H9 (cell line): ENCODE data around the gene PNMA1. TPM values are rescaled to one million over a fixed set of nuclear protein-coding genes. Genes with fewer than 3 reads are reported as not detected.

Experiments used
- DNase-seq: peaks from one replicate; pipeline ENCODE4 v3.0.0-alpha.2; 2017
- H2AFZ ChIP-seq: one replicate; pipeline ENCODE4 v1.6.1; 2013; ENCODE audit warnings: mild to moderate bottlenecking, low read length, control low read depth, moderate library complexity
- H2AK5ac ChIP-seq: 2 replicates; pipeline ENCODE4 v1.6.1; 2013; ENCODE audit warnings: low read length, control low read depth, mixed read lengths; ENCODE audit not compliant: insufficient read length
- H2BK120ac ChIP-seq: one replicate; pipeline ENCODE4 v1.6.1; 2013; ENCODE audit warnings: low read depth, mild to moderate bottlenecking, low read length, control low read depth, inconsistent platforms; ENCODE audit not compliant: poor library complexity, severe bottlenecking
- H2BK12ac ChIP-seq: 2 replicates; pipeline ENCODE4 v1.6.1; 2013; ENCODE audit warnings: low read length, control low read depth, mixed read lengths, low read depth; ENCODE audit not compliant: insufficient read length
- H2BK15ac ChIP-seq: 2 replicates; pipeline ENCODE4 v1.6.1; 2013; ENCODE audit warnings: low read depth, low read length, control low read depth
- H2BK20ac ChIP-seq: one replicate; pipeline ENCODE4 v1.6.1; 2013; ENCODE audit warnings: low read depth, mild to moderate bottlenecking, low read length, control low read depth, inconsistent platforms; ENCODE audit not compliant: poor library complexity, severe bottlenecking
- H2BK5ac ChIP-seq: 2 replicates; pipeline ENCODE4 v1.6.1; 2013; ENCODE audit warnings: low read length, control low read depth, mixed read lengths; ENCODE audit not compliant: insufficient read length
- H3K14ac ChIP-seq: 2 replicates; pipeline ENCODE4 v1.6.1; 2013; ENCODE audit warnings: low read length, control low read depth; ENCODE audit not compliant: insufficient read depth
- H3K18ac ChIP-seq: 2 replicates; pipeline ENCODE4 v1.6.1; 2013; ENCODE audit warnings: low read depth, mild to moderate bottlenecking, mixed read lengths, low read length, control low read depth; ENCODE audit not compliant: insufficient read length
- H3K23ac ChIP-seq: 2 replicates; pipeline ENCODE4 v1.6.1; 2013; ENCODE audit warnings: low read length, control low read depth, mixed read lengths, low read depth; ENCODE audit not compliant: insufficient read length
- H3K23me2 ChIP-seq: 2 replicates; pipeline ENCODE4 v1.6.1; 2013; ENCODE audit warnings: low read depth, mild to moderate bottlenecking, mixed read lengths, low read length, control low read depth; ENCODE audit not compliant: insufficient read length, poor library complexity, severe bottlenecking
- H3K27ac ChIP-seq: 2 replicates; pipeline ENCODE4 v1.5.1; 2013; ENCODE audit warnings: low read length, control low read depth, mixed read lengths, low read depth; ENCODE audit not compliant: insufficient read length
- H3K27me3 ChIP-seq: 2 replicates; pipeline ENCODE4 v1.6.1; 2013; ENCODE audit warnings: low read length, control low read depth, inconsistent platforms; ENCODE audit not compliant: insufficient read depth
- H3K4ac ChIP-seq: 2 replicates; pipeline ENCODE4 v1.6.1; 2013; ENCODE audit warnings: low read depth, mild to moderate bottlenecking, control low read depth, inconsistent platforms, low read length, moderate library complexity
- H3K4me1 ChIP-seq: 2 replicates; pipeline ENCODE4 v1.6.1; 2013; ENCODE audit warnings: low read length, control low read depth, inconsistent platforms; ENCODE audit not compliant: insufficient read depth
- H3K4me2 ChIP-seq: 2 replicates; pipeline ENCODE4 v1.6.1; 2013; ENCODE audit warnings: low read length, control low read depth, mixed read lengths; ENCODE audit not compliant: insufficient read length, insufficient read depth
- H3K56ac ChIP-seq: 2 replicates; pipeline ENCODE4 v1.6.1; 2013; ENCODE audit warnings: low read depth, mild to moderate bottlenecking, mixed read lengths, low read length, control low read depth; ENCODE audit not compliant: insufficient read length
- H3K79me1 ChIP-seq: 2 replicates; pipeline ENCODE4 v1.6.1; 2013; ENCODE audit warnings: low read depth, mild to moderate bottlenecking, moderate library complexity, low read length, control low read depth, inconsistent platforms; ENCODE audit not compliant: insufficient read depth, poor library complexity, severe bottlenecking
- H3K79me2 ChIP-seq: 2 replicates; pipeline ENCODE4 v1.6.1; 2013; ENCODE audit warnings: low read length, control low read depth, inconsistent platforms; ENCODE audit not compliant: insufficient read depth
- H3K9ac ChIP-seq: 2 replicates; pipeline ENCODE4 v1.6.1; 2013; ENCODE audit warnings: low read length, control low read depth, mixed read lengths; ENCODE audit not compliant: insufficient read length; ENCODE audit errors: extremely low read depth
- H3K9me3 ChIP-seq: one replicate; pipeline ENCODE4 v1.6.1; 2013; ENCODE audit warnings: low read depth, low read length, inconsistent platforms; ENCODE audit not compliant: control insufficient read depth
- H3T11ph ChIP-seq: one replicate; pipeline ENCODE4 v1.6.1; 2013; ENCODE audit warnings: mild to moderate bottlenecking, low read length, control low read depth, inconsistent platforms
- H4K20me1 ChIP-seq: one replicate; pipeline ENCODE4 v1.6.1; 2013; ENCODE audit not compliant: control insufficient read depth, insufficient read length, insufficient read depth
- H4K5ac ChIP-seq: 2 replicates; pipeline ENCODE4 v1.6.1; 2013; ENCODE audit warnings: low read depth, mild to moderate bottlenecking, mixed read lengths, low read length, control low read depth; ENCODE audit not compliant: insufficient read length
- H4K8ac ChIP-seq: replicated peaks from 2 replicates; pipeline ENCODE4 v1.6.1; 2013; ENCODE audit warnings: low read length, control low read depth, mixed read lengths, low read depth; ENCODE audit not compliant: insufficient read length
- H4K91ac ChIP-seq: 2 replicates; pipeline ENCODE4 v1.6.1; 2013; ENCODE audit warnings: low read depth, mild to moderate bottlenecking, moderate library complexity, mixed read lengths, low read length, control low read depth; ENCODE audit not compliant: insufficient read length
- H3K27ac Mint-ChIP-seq, 3 experiments: 2 replicates in 2 of 3; 3 replicates in 1 of 3; pipeline ENCODE4 v1.8.0; 2020 to 2021; ENCODE audit warnings: mixed read lengths in 3 of 3, mild to moderate bottlenecking in 1 of 3, moderate library complexity in 1 of 3
- H3K27me3 Mint-ChIP-seq: 2 replicates; pipeline ENCODE4 v1.8.0; 2021; ENCODE audit warnings: low read depth, mild to moderate bottlenecking, moderate library complexity, mixed read lengths
- H3K36me3 Mint-ChIP-seq, 3 experiments: 2 replicates in 2 of 3; 3 replicates in 1 of 3; pipeline ENCODE4 v1.8.0; 2020 to 2021; ENCODE audit warnings: low read depth in 3 of 3, mixed read lengths in 3 of 3; ENCODE audit not compliant: insufficient read depth in 1 of 3
- H3K4me1 Mint-ChIP-seq, 2 experiments: 2 replicates each; pipeline ENCODE4 v1.8.0; 2020; ENCODE audit warnings: mixed read lengths in 2 of 2
- H3K4me3 Mint-ChIP-seq, 2 experiments: 2 replicates in 1 of 2; 3 replicates in 1 of 2; pipeline ENCODE4 v1.8.0; 2020 to 2021; ENCODE audit warnings: mild to moderate bottlenecking in 2 of 2, mixed read lengths in 2 of 2, moderate library complexity in 1 of 2
- H3K9me3 Mint-ChIP-seq, 2 experiments: 2 replicates in 1 of 2; 3 replicates in 1 of 2; pipeline ENCODE4 v1.8.0; 2020; ENCODE audit warnings: mild to moderate bottlenecking in 2 of 2, mixed read lengths in 2 of 2, moderate library complexity in 1 of 2
- WGBS: extraction: QIAGEN DNeasy Blood & Tissue Kit; methylation state at CpG from one replicate; pipeline ENCODE4 v1.1.7; 2013; ENCODE audit warnings: missing lambda C conversion rate, low lambda C conversion rate, mixed read lengths; ENCODE audit not compliant: insufficient read length; ENCODE audit errors: extremely low coverage; 5-methylcytosine and 5-hydroxymethylcytosine counted together
- total RNA-seq: library from RNA; stranded (reverse); gene quantifications from 2 replicates; pipeline ENCODE4 v1.2.1, GENCODE V29; 2021
- TF ChIP-seq, protein P1 (sequence below): fragments of 200-600 bp; sonication (generic); conservative IDR thresholded peaks from 3 replicates; pipeline ENCODE4 v1.8.0; 2021; ENCODE audit warnings: antibody characterized with exemption, mild to moderate bottlenecking

Gene PNMA1
- total RNA-seq, 1 experiment from 2014 or later: 56.1 TPM

GRCh38 chr14:73753124-73753886 lies 39.1 kb upstream of the PNMA1 start:
- no peak overlapping the region for H3K23ac ChIP-seq
- Mint-ChIP-seq H3K4me3 (no peak overlapping the region), H3K27me3 (peaks cover 5% of the 10 kb centered on the region), H3K36me3 (no peaks in the 10 kb centered on the region), H3K27ac (peak overlapping the region in 2 of 3 experiments; percentile 52 to 59; a peak in 1 of 7 replicates), H3K9me3 (no peaks in the 10 kb centered on the region), H3K4me1 (peaks cover 43 to 53% of the 10 kb centered on the region in 2 experiments)
- H3K14ac ChIP-seq: no peak overlapping the region
- no peak overlapping the region for H3K18ac ChIP-seq
- no CpG with 5 or more reads among the region's 9 CpGs for WGBS
- no peak overlapping the region for H3T11ph ChIP-seq
- no peak overlapping the region for H3K56ac ChIP-seq
- H4K8ac ChIP-seq: no peak overlapping the region
- H2BK120ac ChIP-seq: no peak overlapping the region
- H4K5ac ChIP-seq: no peak overlapping the region
- H4K91ac ChIP-seq: no peak overlapping the region
- peaks cover 3% of the 10 kb centered on the region; the same call in 1 of the 2 replicates for H3K4me1 ChIP-seq
- H2BK12ac ChIP-seq: no peak overlapping the region
- no peak overlapping the region for H3K4me2 ChIP-seq
- no peaks in the 10 kb centered on the region for H3K23me2 ChIP-seq
- no peak overlapping the region for H3K4ac ChIP-seq
- H3K27ac ChIP-seq: no peak overlapping the region
- H2BK5ac ChIP-seq: no peak overlapping the region
- H3K79me2 ChIP-seq: peaks cover 3% of the 10 kb centered on the region; the same call in 1 of the 2 replicates
- H3K9ac ChIP-seq: no peak overlapping the region
- no peaks in the 10 kb centered on the region for H3K79me1 ChIP-seq
- DNase-seq: peak; percentile 27
- H4K20me1 ChIP-seq: peaks cover 2% of the 10 kb centered on the region
- no peaks in the 10 kb centered on the region for H3K9me3 ChIP-seq
- no peak overlapping the region for H2AK5ac ChIP-seq
- no peak overlapping the region for H2BK15ac ChIP-seq
- H3K27me3 ChIP-seq: no peaks in the 10 kb centered on the region
- H2BK20ac ChIP-seq: no peak overlapping the region
- TF ChIP-seq, protein P1, sequence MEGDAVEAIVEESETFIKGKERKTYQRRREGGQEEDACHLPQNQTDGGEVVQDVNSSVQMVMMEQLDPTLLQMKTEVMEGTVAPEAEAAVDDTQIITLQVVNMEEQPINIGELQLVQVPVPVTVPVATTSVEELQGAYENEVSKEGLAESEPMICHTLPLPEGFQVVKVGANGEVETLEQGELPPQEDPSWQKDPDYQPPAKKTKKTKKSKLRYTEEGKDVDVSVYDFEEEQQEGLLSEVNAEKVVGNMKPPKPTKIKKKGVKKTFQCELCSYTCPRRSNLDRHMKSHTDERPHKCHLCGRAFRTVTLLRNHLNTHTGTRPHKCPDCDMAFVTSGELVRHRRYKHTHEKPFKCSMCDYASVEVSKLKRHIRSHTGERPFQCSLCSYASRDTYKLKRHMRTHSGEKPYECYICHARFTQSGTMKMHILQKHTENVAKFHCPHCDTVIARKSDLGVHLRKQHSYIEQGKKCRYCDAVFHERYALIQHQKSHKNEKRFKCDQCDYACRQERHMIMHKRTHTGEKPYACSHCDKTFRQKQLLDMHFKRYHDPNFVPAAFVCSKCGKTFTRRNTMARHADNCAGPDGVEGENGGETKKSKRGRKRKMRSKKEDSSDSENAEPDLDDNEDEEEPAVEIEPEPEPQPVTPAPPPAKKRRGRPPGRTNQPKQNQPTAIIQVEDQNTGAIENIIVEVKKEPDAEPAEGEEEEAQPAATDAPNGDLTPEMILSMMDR: no peak
- no peak overlapping the region for H2AFZ ChIP-seq
